GM18520 (cell line): ENCODE results near the gene CCDC82.

Experiments
- ATAC-seq: cut with Tn5 transposase; IDR thresholded peaks from one replicate; pipeline ENCODE4 v1.9.1; 2021; ENCODE audit not compliant: unreplicated experiment

CCDC82 gene

GRCh38 chr11:96365493-96365892, 24.2 kb downstream of the CCDC82 start:
- no peak for ATAC-seq

- no peak for ATAC-seq
Observed at GRCh38 chr11:96361778-96362177, 27.9 kb downstream of the CCDC82 start.

GRCh38 chr11:96358321-96358720, 31.4 kb downstream of the CCDC82 start:
- ATAC-seq, result no peak

GRCh38 chr11:96357794-96358193, 31.9 kb downstream of the CCDC82 start:
- ATAC-seq, result no peak

GRCh38 chr11:96356848-96357247, 32.9 kb downstream of the CCDC82 start:
- no peak for ATAC-seq

- ATAC-seq, result peak; percentile 81
Observed at GRCh38 chr11:96342961-96343711, 46.6 kb downstream of the CCDC82 start, which contains the start of gene MAML2. MAML2 (minus strand) TSS chr11:96343195; CDS start chr11:96341895, 1,300 bp downstream.

- ATAC-seq, result no peak
Observed at GRCh38 chr11:96342014-96342960, 47.4 kb downstream of the CCDC82 start.

GRCh38 chr11:96341211-96342013, 48.3 kb downstream of the CCDC82 start:
- ATAC-seq, result no peak

- ATAC-seq, result no peak
Observed at GRCh38 chr11:96340555-96340885, 49.2 kb downstream of the CCDC82 start.

GRCh38 chr11:96339706-96340554, 49.8 kb downstream of the CCDC82 start:
- ATAC-seq, result no peak

GRCh38 chr11:96338910-96339705, 50.6 kb downstream of the CCDC82 start:
- ATAC-seq, result peak; percentile 26

GRCh38 chr11:96337541-96338431, 51.9 kb downstream of the CCDC82 start:
- peak; percentile 21 for ATAC-seq

GRCh38 chr11:96335388-96335787, 54.3 kb downstream of the CCDC82 start:
- no peak for ATAC-seq

- ATAC-seq, result no peak
Observed at GRCh38 chr11:96334219-96334618, 55.5 kb downstream of the CCDC82 start.

GRCh38 chr11:96333191-96333719, 56.5 kb downstream of the CCDC82 start:
- ATAC-seq, result no peak

GRCh38 chr11:96332126-96332771, 57.5 kb downstream of the CCDC82 start:
- no peak for ATAC-seq

- no peak for ATAC-seq
Observed at GRCh38 chr11:96331699-96332116, 58.0 kb downstream of the CCDC82 start.

GRCh38 chr11:96330511-96330859, 59.2 kb downstream of the CCDC82 start:
- ATAC-seq, result no peak
